Measurements from ENCODE around the gene CLIP2.
"Not testable (repeated sequence)": the region's sequence is repeated elsewhere in the genome, so short reads cannot be mapped to it uniquely, and the experiment has no call there.

The CLIP2 gene

GRCh38 chr7:74300926-74301325 lies 11.7 kb downstream of the CLIP2 start:
- no peak for DNase-seq

DNA sequence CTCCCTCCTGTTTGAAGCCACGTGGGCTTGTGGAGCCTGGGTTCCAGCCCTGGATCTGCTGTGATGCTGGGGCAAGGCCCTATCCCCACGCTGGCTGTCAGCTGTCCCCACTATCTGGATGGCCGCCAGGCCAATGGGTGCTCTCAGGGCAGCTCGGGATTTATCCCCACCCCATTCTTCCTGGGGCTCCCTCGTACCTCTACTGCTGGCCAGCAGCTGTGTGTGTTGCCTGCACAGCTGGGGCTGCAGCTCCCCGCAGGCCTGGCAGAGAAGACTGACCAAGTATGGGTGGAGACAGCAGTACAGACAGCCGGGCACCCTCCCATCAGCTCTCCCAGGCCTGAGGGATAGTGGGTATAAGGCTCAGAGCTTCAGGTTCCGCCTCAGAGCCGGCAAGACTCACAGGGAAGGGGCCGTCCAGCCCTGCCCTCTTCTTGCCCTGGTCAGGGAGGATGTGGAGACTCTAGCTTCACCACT lies 13.6 kb downstream of the CLIP2 start:
- DNase-seq = no peak

GRCh38 chr7:74304550-74304949 lies 15.3 kb downstream of the CLIP2 start:
- DNase-seq = no peak

GRCh38 chr7:74306004-74306729 lies 17.0 kb downstream of the CLIP2 start:
- DNase-seq = no peak

DNA sequence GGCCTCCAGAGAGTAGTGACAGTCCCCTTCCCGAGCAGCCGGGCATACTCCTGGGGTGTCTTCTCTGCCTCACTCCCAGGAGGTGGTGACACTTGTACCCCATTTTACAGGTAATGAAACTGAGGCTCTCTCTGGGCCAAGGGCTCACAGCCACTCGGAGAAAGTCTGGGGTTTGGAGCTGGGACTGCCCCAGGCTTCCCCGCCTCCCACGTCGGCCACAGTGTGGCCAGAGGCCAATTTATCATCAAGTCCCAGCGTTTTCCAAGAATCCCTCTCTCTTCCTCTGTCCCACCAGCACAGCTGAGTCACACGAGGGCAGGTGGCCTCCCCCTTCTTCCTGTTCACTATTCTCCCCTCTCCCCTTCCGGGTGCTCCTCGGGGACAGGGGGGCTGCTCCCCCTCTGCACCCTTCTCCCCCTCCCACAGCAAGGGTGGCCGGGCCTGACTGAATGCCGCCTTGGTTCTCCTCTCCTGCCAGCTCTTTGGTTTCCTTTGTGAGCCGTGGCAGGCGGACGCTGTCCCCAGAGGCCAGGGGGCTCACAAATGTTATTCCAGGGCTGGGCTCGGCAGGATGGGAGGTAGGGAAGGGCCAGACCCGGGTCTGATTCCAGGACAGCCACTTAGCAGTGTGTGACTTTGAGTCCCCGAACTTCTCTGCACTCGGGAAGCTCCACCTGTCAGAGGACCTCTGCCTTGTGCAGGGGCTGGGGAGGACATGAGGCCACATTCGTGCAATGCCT lies 17.7 kb downstream of the CLIP2 start:
- DNase-seq = no peak

DNA sequence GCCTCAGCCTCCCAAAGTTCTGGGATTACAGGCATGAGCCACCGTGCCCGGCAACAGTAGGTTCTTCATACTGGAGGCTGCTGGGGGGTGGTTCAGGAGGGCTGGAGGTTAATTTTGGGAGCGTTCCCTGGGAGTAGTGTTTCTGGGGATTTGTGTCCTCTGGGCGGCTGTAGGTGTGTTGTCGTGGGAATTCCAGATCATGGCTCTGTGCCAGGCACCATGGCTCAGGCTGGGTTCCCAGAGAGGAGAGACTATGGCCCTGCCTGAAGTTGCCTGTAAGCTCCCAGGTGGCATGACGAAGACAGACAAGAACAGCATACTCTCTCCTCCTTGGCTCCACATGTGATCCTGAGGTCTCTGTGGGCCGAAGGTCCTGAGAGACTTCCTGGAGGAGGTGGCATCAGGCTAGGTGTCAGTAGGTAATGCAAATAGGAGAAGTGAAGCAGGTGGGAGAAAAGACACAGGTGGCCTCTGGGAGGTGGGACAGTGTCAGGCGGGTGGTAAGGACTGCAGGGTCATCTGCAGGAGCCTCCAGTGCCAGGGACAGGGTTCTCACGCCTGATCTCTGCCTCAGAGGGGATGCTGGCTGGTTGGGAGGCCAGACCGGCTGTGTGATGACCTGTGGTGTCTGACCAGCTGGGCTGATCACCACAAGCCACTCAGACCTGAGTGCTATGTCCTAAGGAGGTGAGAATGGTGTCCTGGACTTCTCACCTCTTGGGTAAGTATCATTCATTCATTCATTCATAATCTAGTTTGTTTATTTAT lies 18.7 kb downstream of the CLIP2 start:
- DNase-seq = no peak

- no peak for DNase-seq
These were observed 20.0 kb downstream of the CLIP2 start for GRCh38 chr7:74309181-74309580.

- DNase-seq = no peak
These were observed 22.1 kb downstream of the CLIP2 start for GRCh38 chr7:74311305-74311744.

GRCh38 chr7:74312418-74313028 lies 23.3 kb downstream of the CLIP2 start:
- no peak for DNase-seq

DNA sequence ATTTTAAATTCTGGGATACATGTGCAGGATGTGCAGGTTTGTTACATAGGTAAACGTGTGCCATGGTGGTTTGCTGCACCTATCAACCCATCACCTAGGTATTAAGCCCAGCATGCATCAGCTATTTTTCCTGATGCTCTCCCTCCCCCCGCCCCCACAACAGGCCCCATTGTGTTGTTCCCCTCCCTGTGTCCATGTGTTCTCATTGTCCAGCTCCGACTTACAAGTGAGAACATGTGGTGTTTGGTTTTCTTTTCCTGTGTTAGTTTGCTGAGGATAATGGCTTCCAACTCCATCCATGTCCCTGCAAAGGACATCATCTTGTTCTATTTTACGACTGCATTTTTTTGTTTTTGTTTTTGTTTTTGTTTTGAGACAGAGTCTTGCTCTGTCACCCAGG lies 26.7 kb downstream of the CLIP2 start:
- DNase-seq = not testable (repeated sequence)

- no peak for DNase-seq
These were observed 28.1 kb downstream of the CLIP2 start for GRCh38 chr7:74317146-74317782.

GRCh38 chr7:74318043-74318442 lies 28.8 kb downstream of the CLIP2 start:
- DNase-seq = no peak

- no peak for DNase-seq
These were observed 31.5 kb downstream of the CLIP2 start for GRCh38 chr7:74320645-74321221.

GRCh38 chr7:74322892-74323291 lies 33.7 kb downstream of the CLIP2 start:
- not testable (repeated sequence) for DNase-seq

DNA sequence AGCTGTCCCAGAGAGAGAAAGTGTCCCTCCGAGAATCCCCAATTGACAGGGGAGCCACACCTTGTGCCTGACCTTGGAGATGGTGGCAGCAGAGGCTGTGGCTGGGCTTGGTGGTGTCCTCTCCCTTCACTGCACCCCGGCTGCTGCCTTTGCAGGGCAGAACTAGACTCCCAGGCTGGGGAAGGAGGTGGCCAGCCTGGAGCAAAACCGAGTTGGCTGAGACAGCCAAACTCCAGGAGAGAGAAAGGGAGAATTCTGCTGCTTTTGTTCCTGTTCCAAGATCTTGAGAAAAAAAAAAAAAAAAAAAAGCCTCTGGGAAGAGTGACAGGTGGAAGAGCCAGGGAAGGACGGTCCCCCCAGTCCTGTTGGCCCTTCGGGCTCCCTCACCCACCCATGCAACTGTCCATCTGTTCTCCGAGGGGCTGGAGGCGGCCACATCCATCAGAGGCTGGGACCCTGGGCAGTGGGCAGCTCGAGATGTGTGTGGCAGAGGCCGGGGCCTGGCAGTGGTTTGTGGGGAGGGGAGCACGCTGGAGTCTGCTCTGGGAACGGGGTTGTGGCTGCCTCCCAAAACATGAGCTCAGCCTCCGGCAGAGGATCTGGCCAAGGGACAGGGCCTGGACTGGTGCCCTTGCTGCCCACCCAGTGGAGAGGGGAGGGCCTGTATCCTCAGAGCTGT lies 35.5 kb downstream of the CLIP2 start:
- DNase-seq = no peak

DNA sequence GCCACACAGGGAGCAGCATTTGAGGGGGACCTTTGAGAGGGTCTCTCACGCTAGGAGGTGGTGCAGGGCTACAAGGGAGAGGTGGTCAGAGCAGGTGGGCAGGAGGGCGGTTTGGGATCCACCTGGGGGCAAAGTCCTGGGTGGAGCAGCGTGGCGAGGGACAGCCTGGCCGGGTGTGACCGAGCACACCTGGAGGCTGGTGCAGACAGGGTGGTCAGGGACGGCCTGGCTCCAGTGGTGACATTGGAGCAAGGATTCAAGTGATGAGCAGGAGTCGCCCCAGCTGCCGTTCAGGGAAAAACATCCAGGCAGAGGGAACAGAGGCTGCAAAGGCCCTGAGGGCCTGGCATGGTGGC lies 36.0 kb downstream of the CLIP2 start:
- DNase-seq = no peak

- DNase-seq = no peak
These were observed 40.0 kb downstream of the CLIP2 start for GRCh38 chr7:74329225-74329624.

GRCh38 chr7:74332373-74333176 lies 43.4 kb downstream of the CLIP2 start:
- DNase-seq = no peak

GRCh38 chr7:74334030-74334429 lies 44.8 kb downstream of the CLIP2 start:
- DNase-seq = no peak

GRCh38 chr7:74337926-74338325 lies 48.7 kb downstream of the CLIP2 start:
- no peak for DNase-seq

All from stimulated activated naive CD4-positive, alpha-beta T cell treated with Interleukin-2 at 50 U/mL for 16 hours (primary cell).